NCI-H345 treated with DMSO at 0.1 percent for 48 hours (cell line): ENCODE data around the gene USP38.
"Not testable (repeated sequence)": the region's sequence is repeated elsewhere in the genome, so short reads cannot be mapped to it uniquely, and the experiment has no call there.

Experiments
- DNase-seq: peaks from one replicate; lab custom pipeline; 2025; ENCODE audit not compliant: unreplicated experiment; lab: John Stamatoyannopoulos, UW

Gene USP38

GRCh38 chr4:143257356-143257755, 72.6 kb downstream of the USP38 start:
- DNase-seq = no peak

GRCh38 chr4:143260750-143261149, 76.0 kb downstream of the USP38 start:
- no peak for DNase-seq

GRCh38 chr4:143262838-143263237, 78.1 kb downstream of the USP38 start:
- DNase-seq = no peak

- DNase-seq = not testable (repeated sequence)
Observed at GRCh38 chr4:143267690-143268089, 83.0 kb downstream of the USP38 start.

GRCh38 chr4:143270256-143270838, 85.6 kb downstream of the USP38 start:
- no peak for DNase-seq
